HG02973 (cell line): ENCODE data around the gene ZBED4.
"Not testable (repeated sequence)": the region's sequence is repeated elsewhere in the genome, so short reads cannot be mapped to it uniquely, and the experiment has no call there.

Source experiments
- ATAC-seq: cut with Tn5 transposase; IDR thresholded peaks from one replicate; pipeline ENCODE4 v1.9.1; 2021; ENCODE audit warnings: moderate library complexity; ENCODE audit not compliant: unreplicated experiment

Gene ZBED4

DNA sequence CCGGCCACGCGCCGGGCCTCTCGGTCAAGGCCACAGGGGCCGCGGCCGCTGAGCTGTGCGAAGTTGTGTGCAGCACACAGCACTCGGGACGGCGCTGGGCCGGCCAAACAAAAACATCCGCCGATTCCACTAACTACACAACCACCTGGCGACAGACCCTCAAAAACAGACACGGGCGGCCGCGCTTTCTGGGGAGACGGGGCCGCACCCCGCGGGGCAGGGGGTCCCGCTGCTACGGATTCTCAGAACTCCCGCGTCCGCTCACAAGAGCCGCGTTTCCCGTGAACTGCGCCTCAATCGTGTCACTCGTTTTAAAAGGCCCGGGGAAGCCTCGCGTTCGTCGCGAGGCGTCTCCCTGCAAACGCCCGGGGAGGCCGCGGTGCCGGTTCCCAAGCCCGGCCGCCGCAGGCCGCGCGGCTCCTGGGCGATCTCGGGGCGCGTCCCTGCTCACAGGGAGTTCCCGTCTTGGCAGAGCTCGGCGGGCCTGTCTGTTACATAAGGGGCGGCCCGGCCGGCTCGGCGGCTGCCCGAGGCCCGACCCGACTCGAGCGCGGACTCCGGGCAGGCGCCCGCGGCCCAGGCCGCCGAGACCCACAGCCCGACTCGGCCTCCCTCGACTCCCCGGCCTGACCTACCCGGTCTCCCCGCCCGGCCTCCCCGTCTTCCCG is 26.9 kb upstream of the ZBED4 start:
- no peak for ATAC-seq

- ATAC-seq = no peak
Observed at GRCh38 chr22:49827271-49827852, 26.3 kb upstream of the ZBED4 start.

DNA sequence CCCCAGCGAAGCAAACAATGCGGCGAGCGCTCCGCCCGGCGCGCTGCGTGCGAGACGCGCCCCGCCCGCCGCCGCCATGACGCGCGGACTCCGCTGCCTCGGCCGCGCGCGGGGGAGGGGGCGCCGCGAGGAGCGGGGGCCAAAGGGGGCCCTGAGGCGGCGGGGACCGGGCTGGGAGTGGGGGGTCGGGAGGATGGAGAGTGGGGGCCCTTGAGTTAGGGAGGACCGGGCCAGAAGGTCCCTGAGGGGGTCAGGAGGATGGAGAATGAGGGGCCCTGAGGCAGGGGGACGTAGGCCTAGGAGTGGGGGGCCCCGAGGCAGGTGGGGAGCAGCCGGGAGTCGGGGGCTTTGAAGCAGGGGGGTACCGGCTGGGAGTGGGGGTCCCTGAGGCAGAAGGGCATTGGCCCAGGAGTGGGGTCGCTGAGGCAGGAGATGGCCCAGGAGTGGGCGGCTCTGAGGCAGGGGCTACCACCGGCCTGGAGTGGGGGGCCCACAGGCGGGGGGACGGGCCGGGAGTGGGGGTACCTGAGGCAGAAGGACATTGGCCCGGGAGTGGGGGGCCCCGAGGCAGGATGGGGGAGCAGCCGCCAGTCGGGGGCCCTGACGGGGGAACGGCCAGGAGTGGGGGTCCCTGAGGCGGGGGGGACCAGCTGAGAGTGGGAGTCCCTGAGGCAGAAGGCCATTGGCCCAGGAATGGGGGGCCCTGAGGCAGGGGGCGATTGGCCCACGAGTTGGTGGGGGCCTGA is 25.6 kb upstream of the ZBED4 start, which contains the start of gene BRD1:
TSS of gene BRD1 (minus strand) at position 21 of the 746 bp plus-strand sequence. CDS start 3,556 bp downstream, outside the sequence.
- ATAC-seq = no peak

GRCh38 chr22:49828599-49828965 is 25.1 kb upstream of the ZBED4 start:
- no peak for ATAC-seq

- no peak for ATAC-seq
Observed at GRCh38 chr22:49829044-49829853, 24.4 kb upstream of the ZBED4 start.

GRCh38 chr22:49833340-49834007 is 20.2 kb upstream of the ZBED4 start:
- no peak for ATAC-seq

GRCh38 chr22:49838771-49839717 is 14.6 kb upstream of the ZBED4 start:
- no peak for ATAC-seq

DNA sequence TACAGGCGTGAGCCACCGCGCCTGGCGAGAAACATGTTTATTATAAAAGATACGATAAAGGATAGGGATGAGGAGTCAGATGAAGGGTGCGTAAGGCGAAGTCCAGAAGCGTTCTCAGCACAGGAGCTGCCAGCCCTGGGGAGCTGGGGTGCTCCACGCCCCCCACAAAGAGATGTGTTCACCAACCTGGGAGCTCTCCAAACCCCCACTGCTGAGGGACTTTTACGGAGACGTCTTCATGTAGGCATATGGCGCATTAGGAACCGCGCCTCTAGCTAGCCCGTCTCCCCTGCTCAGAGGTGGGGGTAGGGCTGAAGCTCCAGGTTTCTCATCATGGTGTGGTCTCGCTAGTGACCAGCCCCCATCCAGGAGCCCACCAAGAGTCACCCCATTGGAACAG is 8.4 kb upstream of the ZBED4 start:
- no peak for ATAC-seq

DNA sequence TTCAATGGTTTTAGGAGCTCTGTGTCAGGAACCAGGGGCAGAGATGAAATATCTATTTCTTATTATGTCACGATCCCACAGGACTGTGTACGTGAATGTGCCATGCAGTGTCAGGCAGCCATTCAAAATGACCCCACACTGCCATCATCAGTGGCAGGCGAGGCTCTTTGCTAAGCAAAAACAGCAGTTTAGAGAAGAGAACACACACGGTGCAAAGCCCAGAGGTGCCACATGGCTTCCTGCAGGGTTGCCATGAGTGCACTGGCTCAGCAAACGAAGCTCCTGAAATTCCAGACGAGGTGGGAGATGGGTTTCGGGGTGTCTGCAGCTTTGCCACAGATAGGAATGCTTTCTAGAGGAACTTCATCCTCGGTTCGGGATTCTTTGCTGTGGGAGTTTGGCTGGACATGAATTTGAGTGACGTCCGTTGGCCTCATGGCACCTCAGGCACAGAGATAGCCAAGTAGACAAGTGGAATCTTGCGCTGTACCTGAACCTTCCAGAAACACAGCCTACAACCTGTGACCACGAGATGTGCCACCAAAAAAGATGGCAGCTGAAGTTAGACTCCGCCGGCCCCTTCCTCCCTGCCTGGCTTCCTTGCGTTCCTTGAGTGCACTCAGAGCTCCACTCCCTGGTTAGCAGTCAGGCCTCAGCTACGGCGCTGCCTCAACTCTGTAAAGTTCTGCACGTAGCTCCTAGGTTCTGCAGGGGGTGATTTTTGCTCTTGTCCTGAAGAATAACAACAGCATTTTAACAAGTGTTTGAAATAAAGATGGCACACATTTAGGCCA is 7.8 kb upstream of the ZBED4 start:
- ATAC-seq = no peak

- no peak for ATAC-seq
Observed at GRCh38 chr22:49847751-49848689, 5.6 kb upstream of the ZBED4 start.

- no peak for ATAC-seq
Observed at GRCh38 chr22:49848690-49849160, 4.9 kb upstream of the ZBED4 start.

- no peak for ATAC-seq
Observed at GRCh38 chr22:49849161-49850020, 4.3 kb upstream of the ZBED4 start.

DNA sequence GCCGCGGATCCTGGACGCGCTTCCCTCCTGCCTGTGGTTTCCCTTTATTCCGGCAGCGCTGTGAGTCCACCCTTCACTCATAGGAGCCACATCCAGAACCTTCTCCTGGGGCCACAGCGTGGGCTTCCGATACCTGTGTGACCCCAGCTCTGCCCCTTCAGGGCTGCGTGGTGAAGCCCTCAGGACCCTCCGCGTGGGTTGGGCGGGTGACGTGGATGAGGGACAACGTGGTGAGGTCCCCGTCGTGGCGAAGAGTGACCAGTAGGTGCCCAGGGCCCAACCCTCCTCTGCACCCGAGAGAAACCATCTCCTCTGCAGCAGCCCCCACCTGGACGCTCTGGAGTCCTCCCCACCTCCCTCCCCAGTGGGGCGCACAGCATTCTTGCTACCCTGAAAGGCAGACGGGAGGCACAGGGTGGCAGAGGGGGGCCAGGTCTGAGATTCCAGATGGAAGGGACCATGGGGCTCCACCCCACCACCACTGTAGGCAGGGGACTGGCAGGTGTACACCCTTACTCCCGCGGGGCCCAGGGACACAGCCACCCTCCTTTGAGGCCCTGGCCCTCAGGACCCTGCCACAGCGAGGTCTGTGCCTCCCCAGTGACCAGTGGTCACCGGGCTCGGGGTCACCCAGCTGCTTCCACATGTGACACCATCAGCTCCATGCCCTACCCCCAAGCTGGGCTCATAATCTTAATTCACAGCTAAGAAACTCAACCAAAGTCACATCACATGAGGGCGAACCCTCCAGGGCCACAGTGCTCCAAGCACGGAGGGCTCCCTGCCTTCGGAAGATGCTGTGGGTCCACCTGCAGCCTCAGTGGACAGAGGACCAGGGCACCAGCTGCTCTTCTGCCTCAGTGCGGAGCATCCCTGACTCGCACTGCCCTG is 3.4 kb upstream of the ZBED4 start:
- no peak for ATAC-seq

- ATAC-seq = no peak
Observed at GRCh38 chr22:49850959-49851802, 2.5 kb upstream of the ZBED4 start.

DNA sequence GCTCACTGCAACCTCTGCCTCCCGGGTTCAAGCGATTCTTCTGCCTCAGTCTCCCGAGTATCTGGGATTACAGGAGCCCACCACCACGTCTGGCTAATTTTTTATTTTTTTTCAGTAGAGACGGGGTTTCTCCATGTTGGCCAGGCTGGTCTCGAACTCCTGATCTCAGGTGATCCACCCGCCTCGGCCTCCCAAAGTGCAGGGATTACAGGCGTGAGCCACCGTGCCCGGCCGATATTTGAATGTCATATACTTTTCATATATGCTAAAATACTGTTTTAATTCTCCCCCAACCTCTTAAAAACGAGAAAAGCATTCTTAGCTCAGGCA is 1.1 kb upstream of the ZBED4 start:
- ATAC-seq = not testable (repeated sequence)
